Measurements from ENCODE around the gene APOD. TPM values are rescaled to one million over a fixed set of nuclear protein-coding genes. Genes with fewer than 3 reads are reported as not detected.

Gene APOD
- total RNA-seq, 3 donors from 2014 or later (not counting 1 experiment from before 2014, with no cell fraction given), result not detected

- no peak for DNase-seq
- Histone ChIP-seq H3K36me3 (ENCODE audit: control insufficient read depth, insufficient read depth, low read length) (no peaks in the 10 kb centered on the region), H3K9me3 (ENCODE audit: control insufficient read depth, insufficient read depth, low read length) (no peaks in the 10 kb centered on the region), H3K27ac (ENCODE audit: low read length) (no peak overlapping the region), H3K27me3 (ENCODE audit: control insufficient read depth, insufficient read depth, low read length) (no peaks in the 10 kb centered on the region), H3K4me1 (ENCODE audit: control insufficient read depth, insufficient read depth, low read length) (no peaks in the 10 kb centered on the region), H3K4me3 (ENCODE audit: low read length) (no peak overlapping the region)
- no peak overlapping the region for H3K27ac Mint-ChIP-seq
- no peak overlapping the region for H3K4me3 Mint-ChIP-seq
- H3K36me3 Mint-ChIP-seq, result no peaks in the 10 kb centered on the region
- intact Hi-C loops (cut with micrococcal nuclease), result no loop called here
- H3K27me3 Mint-ChIP-seq (ENCODE audit: low read depth in 2 of 2), result peaks cover 0 to 2% of the 10 kb centered on the region in 2 donors
- no peak for TF ChIP-seq CTCF (IDR thresholded peaks at IDR 0.05)
- H3K9me3 Mint-ChIP-seq, result no peaks in the 10 kb centered on the region
- WGBS (ENCODE audit: insufficient coverage), result 97% methylated on average over 12 of the region's 12 CpGs
- no peaks in the 10 kb centered on the region for H3K4me1 Mint-ChIP-seq
- ATAC-seq, result no peak
These were observed 4.5 kb downstream of the APOD start for GRCh38 chr3:195579281-195579680.

- Mint-ChIP-seq H3K27me3 (ENCODE audit: low read depth in 2 of 2) (no peaks in the 10 kb centered on the region), H3K36me3 (no peaks in the 10 kb centered on the region), H3K4me3 (no peak overlapping the region), H3K4me1 (no peaks in the 10 kb centered on the region), H3K9me3 (no peaks in the 10 kb centered on the region), H3K27ac (no peak overlapping the region)
- no peak for DNase-seq
- Histone ChIP-seq H3K27ac (ENCODE audit: low read length) (no peak overlapping the region), H3K27me3 (ENCODE audit: control insufficient read depth, insufficient read depth, low read length) (no peaks in the 10 kb centered on the region), H3K4me1 (ENCODE audit: control insufficient read depth, insufficient read depth, low read length) (no peaks in the 10 kb centered on the region), H3K4me3 (ENCODE audit: low read length) (no peak overlapping the region), H3K36me3 (ENCODE audit: control insufficient read depth, insufficient read depth, low read length) (no peaks in the 10 kb centered on the region), H3K9me3 (ENCODE audit: control insufficient read depth, insufficient read depth, low read length) (no peaks in the 10 kb centered on the region)
- 86% methylated on average over 5 of the region's 6 CpGs for WGBS (ENCODE audit: insufficient coverage)
- no peak for TF ChIP-seq CTCF (IDR thresholded peaks at IDR 0.05)
- no peak for ATAC-seq
- intact Hi-C loops (cut with micrococcal nuclease), result no loop called here
These were observed 5.2 kb downstream of the APOD start for GRCh38 chr3:195578565-195578964.

- H3K27me3 ChIP-seq (ENCODE audit: control insufficient read depth, insufficient read depth, low read length), result no peaks in the 10 kb centered on the region
- intact Hi-C loops (cut with micrococcal nuclease), result no loop called here
- H3K4me3 ChIP-seq (ENCODE audit: low read length), result no peak overlapping the region
- no peak for TF ChIP-seq CTCF (IDR thresholded peaks at IDR 0.05)
- WGBS (ENCODE audit: insufficient coverage), result 67% methylated on average over 3 of the region's 9 CpGs
- no peaks in the 10 kb centered on the region for H3K9me3 ChIP-seq (ENCODE audit: control insufficient read depth, insufficient read depth, low read length)
- no peak for DNase-seq
- no peaks in the 10 kb centered on the region for H3K36me3 ChIP-seq (ENCODE audit: control insufficient read depth, insufficient read depth, low read length)
- Mint-ChIP-seq H3K4me1 (no peaks in the 10 kb centered on the region), H3K27me3 (ENCODE audit: low read depth in 2 of 2) (no peaks in the 10 kb centered on the region), H3K4me3 (no peak overlapping the region), H3K36me3 (no peaks in the 10 kb centered on the region), H3K9me3 (no peaks in the 10 kb centered on the region), H3K27ac (no peak overlapping the region)
- no peak for ATAC-seq
- no peaks in the 10 kb centered on the region for H3K4me1 ChIP-seq (ENCODE audit: control insufficient read depth, insufficient read depth, low read length)
- H3K27ac ChIP-seq (ENCODE audit: low read length), result no peak overlapping the region
These were observed 6.0 kb downstream of the APOD start for GRCh38 chr3:195577645-195578177.

All from natural killer cell (primary cell).